Mesothelial cell of epicardium (in vitro differentiated cells): Measurements from ENCODE around the gene KIFAP3. TPM values are rescaled to one million over a fixed set of nuclear protein-coding genes. Genes with fewer than 3 reads are reported as not detected.

Experiments used
- DNase-seq, 2 experiments: peaks; one replicate each; pipeline ENCODE4 v3.0.0; 2021; ENCODE audit warnings: low spot score in 2 of 2; ENCODE audit not compliant: unreplicated experiment in 2 of 2
- H3K27ac Mint-ChIP-seq: 2 replicates; pipeline ENCODE4 v1.8.0; 2021; ENCODE audit warnings: mixed read lengths
- H3K27me3 Mint-ChIP-seq: 2 replicates; pipeline ENCODE4 v1.8.0; 2021; ENCODE audit warnings: low read depth, mixed read lengths
- H3K36me3 Mint-ChIP-seq: 2 replicates; pipeline ENCODE4 v1.8.0; 2021; ENCODE audit warnings: mixed read lengths
- H3K4me1 Mint-ChIP-seq: 2 replicates; pipeline ENCODE4 v1.8.0; 2021; ENCODE audit warnings: mixed read lengths
- H3K4me3 Mint-ChIP-seq: 2 replicates; pipeline ENCODE4 v1.8.0; 2021; ENCODE audit warnings: mild to moderate bottlenecking, moderate library complexity, mixed read lengths
- H3K9me3 Mint-ChIP-seq: 2 replicates; pipeline ENCODE4 v1.8.0; 2021; ENCODE audit warnings: mixed read lengths
- CTCF ChIP-seq: fragments of 200-600 bp; sonication (generic); IDR thresholded peaks from one replicate; pipeline ENCODE4 v1.5.0; 2021; ENCODE audit warnings: antibody characterized with exemption; ENCODE audit not compliant: unreplicated experiment
- total RNA-seq: library from RNA; stranded (reverse); gene quantifications from 3 replicates; pipeline ENCODE4 v1.2.1, GENCODE V29; 2021

Gene KIFAP3
- total RNA-seq, 1 donor from 2014 or later: 28.6 TPM

- TF ChIP-seq CTCF: no peak
- no peaks in the 10 kb centered on the region for H3K36me3 Mint-ChIP-seq
- H3K4me3 Mint-ChIP-seq: no peak overlapping the region
- peaks cover 8% of the 10 kb centered on the region for H3K9me3 Mint-ChIP-seq
- H3K27me3 Mint-ChIP-seq: no peaks in the 10 kb centered on the region
- no peak overlapping the region for H3K27ac Mint-ChIP-seq
- DNase-seq: no peak
- no peaks in the 10 kb centered on the region for H3K4me1 Mint-ChIP-seq
Observed at GRCh38 chr1:169909499-169909898, 165.0 kb downstream of the KIFAP3 start.

DNA sequence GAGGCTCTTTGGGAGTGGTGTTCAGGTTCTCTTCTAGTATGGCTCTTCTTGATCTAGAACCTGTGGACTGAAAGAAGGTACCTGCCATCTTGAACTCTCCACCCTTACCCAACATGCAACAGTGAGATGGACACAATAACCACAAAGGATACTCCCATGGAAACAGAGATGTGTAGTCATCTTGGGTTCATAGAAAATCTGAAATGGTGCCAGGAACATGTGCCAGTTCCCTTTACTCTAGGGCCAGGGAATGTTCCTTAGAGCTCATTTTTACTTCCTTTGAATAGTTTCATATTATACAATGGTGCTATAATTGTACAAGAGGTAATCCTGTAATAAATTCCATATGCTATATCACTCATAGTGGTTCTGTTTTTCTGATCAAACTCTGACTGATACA, 167.6 kb downstream of the KIFAP3 start:
- Mint-ChIP-seq H3K9me3 (peaks cover 8% of the 10 kb centered on the region), H3K4me3 (no peak overlapping the region)
- DNase-seq: no peak

GRCh38 chr1:169904834-169905233, 169.7 kb downstream of the KIFAP3 start:
- Mint-ChIP-seq H3K36me3 (no peaks in the 10 kb centered on the region), H3K4me3 (no peak overlapping the region), H3K27ac (no peak overlapping the region), H3K9me3 (peaks cover 4% of the 10 kb centered on the region), H3K4me1 (no peaks in the 10 kb centered on the region), H3K27me3 (no peaks in the 10 kb centered on the region)
- no peak for DNase-seq
- TF ChIP-seq CTCF: no peak

More for the DNA sequence above, 167.6 kb downstream of the KIFAP3 start:
- no peak overlapping the region for H3K27ac Mint-ChIP-seq
- TF ChIP-seq CTCF: no peak
- H3K4me1 Mint-ChIP-seq: no peaks in the 10 kb centered on the region
- no peaks in the 10 kb centered on the region for H3K27me3 Mint-ChIP-seq
- no peaks in the 10 kb centered on the region for H3K36me3 Mint-ChIP-seq

DNA sequence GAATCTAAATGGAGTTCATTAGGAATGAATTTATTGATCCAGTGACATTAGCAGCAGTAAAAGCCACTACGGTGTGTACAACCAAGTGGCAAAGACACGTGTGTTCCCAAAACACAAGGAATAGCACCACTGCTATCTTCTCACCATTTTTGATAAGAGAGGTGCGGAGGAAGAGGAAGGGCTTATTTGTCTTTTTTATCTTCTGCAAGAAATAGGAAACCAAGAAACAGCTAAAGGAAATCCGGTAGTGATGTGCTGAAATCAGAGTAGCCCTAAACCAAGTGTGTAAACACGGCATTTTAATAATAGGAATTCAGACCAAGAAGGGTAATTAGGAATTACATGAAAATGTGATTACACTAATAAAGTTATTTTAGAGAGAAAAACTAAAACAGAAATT, 171.7 kb downstream of the KIFAP3 start:
- no peaks in the 10 kb centered on the region for H3K36me3 Mint-ChIP-seq
- no peak for TF ChIP-seq CTCF
- no peak overlapping the region for H3K27ac Mint-ChIP-seq
- H3K4me1 Mint-ChIP-seq: no peaks in the 10 kb centered on the region
- peaks cover 4% of the 10 kb centered on the region for H3K9me3 Mint-ChIP-seq
- no peak overlapping the region for H3K4me3 Mint-ChIP-seq
- H3K27me3 Mint-ChIP-seq: peaks cover 4% of the 10 kb centered on the region
- DNase-seq: no peak

DNA sequence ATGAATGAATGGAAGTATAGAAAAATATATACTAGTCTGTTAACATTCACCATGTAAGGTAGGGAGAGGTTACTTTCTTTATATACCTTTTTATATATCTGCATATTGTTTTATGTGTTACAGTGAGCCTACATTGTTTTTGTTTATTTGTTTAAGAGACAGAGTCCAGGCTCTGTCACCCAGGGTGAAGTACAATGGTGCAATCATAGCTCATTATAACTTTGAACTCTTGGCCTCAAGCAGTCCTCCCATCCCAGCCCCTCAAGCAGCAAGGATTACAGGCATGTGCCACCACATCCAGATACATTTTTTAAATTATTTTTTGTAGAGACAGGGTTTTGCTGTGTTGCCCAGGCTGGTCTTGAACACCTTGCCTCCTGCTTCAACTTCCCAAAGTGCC, 173.4 kb downstream of the KIFAP3 start:
- no peak for TF ChIP-seq CTCF
- Mint-ChIP-seq H3K36me3 (no peaks in the 10 kb centered on the region), H3K27me3 (peaks cover 15% of the 10 kb centered on the region), H3K4me3 (no peak overlapping the region), H3K4me1 (no peaks in the 10 kb centered on the region), H3K9me3 (peaks cover 4% of the 10 kb centered on the region), H3K27ac (no peak overlapping the region)
- no peak for DNase-seq

- Mint-ChIP-seq H3K4me3 (no peak overlapping the region), H3K27ac (no peak overlapping the region), H3K36me3 (no peaks in the 10 kb centered on the region), H3K4me1 (no peaks in the 10 kb centered on the region), H3K9me3 (peaks cover 4% of the 10 kb centered on the region), H3K27me3 (peaks cover 15% of the 10 kb centered on the region)
- no peak for TF ChIP-seq CTCF
- no peak for DNase-seq
Observed at GRCh38 chr1:169900571-169900970, 173.9 kb downstream of the KIFAP3 start.
